GM12875 (cell line): ENCODE results near the gene WBP2.

Source experiments
- H3K4me3 ChIP-seq: one replicate; pipeline ENCODE4 v1.5.1; 2011; ENCODE audit warnings: low read depth, low read length, control low read depth
- CTCF ChIP-seq: IDR thresholded peaks from 2 replicates; pipeline ENCODE4 v1.5.1; 2011; ENCODE audit warnings: low read depth, mild to moderate bottlenecking, control low read depth, inconsistent platforms, low read length, moderate library complexity, borderline replicate concordance; ENCODE audit not compliant: insufficient read depth

Gene WBP2

GRCh38 chr17:75832164-75832651 lies 22.9 kb downstream of the WBP2 start:
- no peak overlapping the region for H3K4me3 ChIP-seq
- no peak for TF ChIP-seq CTCF

GRCh38 chr17:75831032-75831571 lies 24.0 kb downstream of the WBP2 start:
- H3K4me3 ChIP-seq: no peak overlapping the region
- no peak for TF ChIP-seq CTCF

- no peak overlapping the region for H3K4me3 ChIP-seq
- peak; percentile 71 for TF ChIP-seq CTCF
Measured at GRCh38 chr17:75830164-75831031, 24.7 kb downstream of the WBP2 start.

GRCh38 chr17:75829747-75830146 lies 25.4 kb downstream of the WBP2 start:
- no peak for TF ChIP-seq CTCF
- H3K4me3 ChIP-seq: no peak overlapping the region

- H3K4me3 ChIP-seq: no peak overlapping the region
- no peak for TF ChIP-seq CTCF
Measured at GRCh38 chr17:75828741-75829140, 26.4 kb downstream of the WBP2 start.

GRCh38 chr17:75828076-75828400 lies 27.1 kb downstream of the WBP2 start:
- TF ChIP-seq CTCF: no peak
- H3K4me3 ChIP-seq: no peak overlapping the region
